Right ventricle myocardium superior (tissue), 1 donor: ENCODE results near the gene CDK15. TPM values are rescaled to one million over a fixed set of nuclear protein-coding genes. Genes with fewer than 3 reads are reported as not detected.
"Not testable (repeated sequence)": the region's sequence is repeated elsewhere in the genome, so short reads cannot be mapped to it uniquely, and the experiment has no call there.

Experiments
- ATAC-seq: fragments of 200-7000 bp; cut with Tn5 transposase; one replicate; pipeline ENCODE4 v1.9.1; 2020; ENCODE audit warnings: mild to moderate bottlenecking; ENCODE audit not compliant: poor library complexity
- DNase-seq: peaks from one replicate; pipeline ENCODE4 v3.0.0-alpha.2; 2020
- intact Hi-C: fragments of 100-400 bp; cut with DNase I; formaldehyde crosslinking; loops from one replicate; pipeline ENCODE4 v1.11.2; 2022
- total RNA-seq: library from RNA; stranded (reverse); fragmentation: NEBNext Ultra II Directional; extraction: Animal tissue kit (Norgen Biotek cat#: 25700); gene quantifications from one replicate; pipeline ENCODE4 v1.2.1, GENCODE V29; 2021
- donor health status: DM: no; HTN: yes; CAD: no; lungs with severe emphysema.

Gene CDK15
- total RNA-seq, 1 donor from 2014 or later, result 0.43 TPM

DNA sequence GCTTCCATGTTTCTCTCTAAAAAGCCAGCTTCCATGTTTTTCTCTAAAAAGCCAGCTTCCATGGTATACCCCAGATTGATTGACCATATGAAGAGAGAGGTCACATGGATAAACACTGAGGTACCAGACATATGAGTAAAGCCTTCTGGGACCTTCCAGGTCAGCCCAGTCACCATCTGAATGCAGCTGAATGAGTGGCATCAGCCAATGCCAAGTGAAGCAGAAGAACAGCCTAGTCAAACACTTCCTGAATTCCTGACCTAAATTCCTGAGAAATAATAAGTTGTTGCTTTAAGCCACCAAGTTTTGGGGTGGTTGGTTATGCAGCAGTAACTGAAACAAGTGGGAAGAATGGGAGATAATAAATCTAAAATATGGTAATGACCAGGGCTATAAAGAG lies 19.9 kb upstream of the CDK15 start:
- intact Hi-C loops, result no loop called here
- DNase-seq (no peak), ATAC-seq (no peak)

DNA sequence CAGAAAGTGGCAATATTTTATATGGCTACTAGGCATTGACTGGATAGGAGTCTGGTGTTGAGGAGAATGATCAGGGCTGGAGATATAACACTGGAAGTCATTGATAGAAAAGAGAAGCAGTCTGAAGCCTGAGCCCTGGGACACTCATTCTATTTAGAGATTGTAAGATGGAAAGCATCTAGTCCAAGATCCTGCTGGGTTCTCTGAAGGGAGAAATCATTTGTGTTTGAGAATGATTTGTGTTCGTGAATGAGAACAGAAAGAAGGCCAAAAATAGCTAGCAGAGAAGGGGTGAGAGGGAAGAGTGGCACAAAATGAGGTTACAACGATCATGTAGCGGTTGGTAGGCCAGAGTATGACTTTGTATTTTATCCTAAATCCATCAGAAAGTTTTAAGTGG lies 18.0 kb upstream of the CDK15 start:
- DNase-seq (no peak), ATAC-seq (no peak)
- intact Hi-C loops, result no loop called here

DNA sequence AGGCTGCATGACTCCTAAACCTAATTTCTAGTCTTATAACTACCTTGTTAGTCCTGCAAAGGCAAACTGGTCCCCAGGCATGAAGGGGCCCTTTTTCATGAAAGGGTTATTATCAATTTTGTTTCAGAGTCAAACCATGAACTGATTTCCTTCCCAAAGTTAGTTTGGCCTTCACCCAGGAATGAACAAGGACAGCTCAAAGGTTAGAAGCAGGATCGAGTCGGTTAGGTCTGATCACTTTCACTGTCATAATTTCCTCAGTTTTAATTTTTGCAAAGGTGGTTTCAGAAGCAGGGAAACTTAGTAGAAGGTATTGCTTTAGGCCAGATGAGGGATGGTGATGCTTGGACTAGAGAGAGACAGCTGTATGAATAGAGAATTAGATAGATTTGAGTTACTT lies 16.9 kb upstream of the CDK15 start:
- intact Hi-C loops, result no loop called here
- DNase-seq (no peak), ATAC-seq (no peak)

DNA sequence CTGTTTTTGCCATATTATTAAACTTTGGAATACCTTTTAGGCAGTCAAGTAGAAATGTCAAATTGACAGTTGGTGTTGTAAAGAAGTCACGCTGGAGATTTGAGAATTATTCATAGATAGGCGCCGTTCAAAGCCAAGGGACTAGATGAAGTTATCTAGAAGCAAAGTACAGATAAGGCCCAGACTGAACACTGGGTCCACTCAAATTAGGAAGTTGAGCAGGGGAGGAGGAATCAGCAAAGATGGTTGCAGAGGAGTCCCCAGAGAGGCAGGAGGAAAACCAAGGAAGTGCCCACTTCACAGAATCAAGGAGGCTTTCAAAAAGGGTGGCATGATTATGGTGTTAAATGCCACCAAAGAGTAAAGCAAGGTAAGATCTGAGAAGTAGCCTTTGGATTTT lies 16.0 kb upstream of the CDK15 start:
- DNase-seq, result no peak
- intact Hi-C loops, result loop anchor here (10.0 kb wide), 1 partner anchor 265 kb away; no protein-coding TSS in a partner anchor
- ATAC-seq, result no peak

DNA sequence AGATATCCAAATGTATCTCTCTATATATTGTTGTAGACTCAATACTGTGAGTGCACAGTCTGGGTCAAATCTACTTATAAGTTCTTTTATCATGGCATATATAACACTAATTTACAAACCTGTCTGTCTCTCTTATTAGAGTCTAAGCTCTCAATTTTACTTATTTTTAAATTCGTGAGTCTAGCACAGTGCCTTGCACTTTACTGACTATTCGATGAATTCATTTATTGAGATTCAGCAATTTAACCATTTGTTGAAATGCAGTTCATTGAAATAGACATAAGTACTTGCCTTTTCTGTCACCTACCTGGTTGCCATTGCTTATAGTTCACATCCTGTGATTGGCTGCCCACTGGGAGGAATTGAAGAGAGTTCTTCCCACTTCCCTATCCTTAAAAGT lies 15.3 kb upstream of the CDK15 start:
- intact Hi-C loops, result loop anchor here (10.0 kb wide), 1 partner anchor 264 kb away; no protein-coding TSS in a partner anchor
- no peak for DNase-seq
- no peak for ATAC-seq

DNA sequence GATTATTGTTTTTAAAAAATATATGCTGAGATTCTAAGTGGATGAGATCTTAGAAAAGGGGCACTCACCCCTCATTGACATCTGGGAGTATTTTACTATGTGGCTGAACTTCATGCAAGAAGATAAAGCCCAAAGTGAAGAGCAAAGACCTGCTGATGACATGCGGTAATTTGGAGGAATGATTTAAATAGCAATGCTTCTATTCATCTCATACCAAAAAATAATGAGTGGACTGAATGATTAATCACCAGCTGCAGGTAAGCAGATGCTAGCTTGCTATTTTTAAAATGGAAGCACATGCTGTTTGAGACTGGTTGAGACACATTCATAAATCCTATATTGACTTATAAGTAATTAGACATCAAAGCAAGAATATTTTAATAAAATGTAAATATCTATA lies 12.7 kb upstream of the CDK15 start:
- DNase-seq, result no peak
- intact Hi-C loops, result loop anchor here (10.0 kb wide), 1 partner anchor 261 kb away; no protein-coding TSS in a partner anchor
- no peak for ATAC-seq

DNA sequence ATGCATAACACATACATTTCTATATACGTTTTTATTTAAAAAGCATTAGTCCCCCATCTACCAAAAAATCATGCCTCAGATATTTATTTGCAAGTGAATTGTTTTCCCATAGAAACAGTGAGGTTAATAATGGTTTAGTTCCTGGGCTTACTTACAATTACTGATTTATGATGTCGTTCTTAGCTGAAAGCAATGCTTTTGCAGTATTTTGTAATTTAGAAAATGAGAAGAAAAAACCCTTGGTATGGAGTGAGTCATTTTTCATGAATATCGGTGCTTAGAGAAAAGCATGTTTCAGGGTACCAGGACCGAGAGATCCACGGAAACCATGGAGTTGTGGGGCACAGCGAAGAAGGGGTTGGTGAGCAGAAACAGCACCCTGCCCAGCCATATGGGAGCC lies 12.0 kb upstream of the CDK15 start:
- intact Hi-C loops, result loop anchor here (10.0 kb wide), 1 partner anchor 261 kb away; no protein-coding TSS in a partner anchor
- no peak for ATAC-seq
- DNase-seq, result no peak

DNA sequence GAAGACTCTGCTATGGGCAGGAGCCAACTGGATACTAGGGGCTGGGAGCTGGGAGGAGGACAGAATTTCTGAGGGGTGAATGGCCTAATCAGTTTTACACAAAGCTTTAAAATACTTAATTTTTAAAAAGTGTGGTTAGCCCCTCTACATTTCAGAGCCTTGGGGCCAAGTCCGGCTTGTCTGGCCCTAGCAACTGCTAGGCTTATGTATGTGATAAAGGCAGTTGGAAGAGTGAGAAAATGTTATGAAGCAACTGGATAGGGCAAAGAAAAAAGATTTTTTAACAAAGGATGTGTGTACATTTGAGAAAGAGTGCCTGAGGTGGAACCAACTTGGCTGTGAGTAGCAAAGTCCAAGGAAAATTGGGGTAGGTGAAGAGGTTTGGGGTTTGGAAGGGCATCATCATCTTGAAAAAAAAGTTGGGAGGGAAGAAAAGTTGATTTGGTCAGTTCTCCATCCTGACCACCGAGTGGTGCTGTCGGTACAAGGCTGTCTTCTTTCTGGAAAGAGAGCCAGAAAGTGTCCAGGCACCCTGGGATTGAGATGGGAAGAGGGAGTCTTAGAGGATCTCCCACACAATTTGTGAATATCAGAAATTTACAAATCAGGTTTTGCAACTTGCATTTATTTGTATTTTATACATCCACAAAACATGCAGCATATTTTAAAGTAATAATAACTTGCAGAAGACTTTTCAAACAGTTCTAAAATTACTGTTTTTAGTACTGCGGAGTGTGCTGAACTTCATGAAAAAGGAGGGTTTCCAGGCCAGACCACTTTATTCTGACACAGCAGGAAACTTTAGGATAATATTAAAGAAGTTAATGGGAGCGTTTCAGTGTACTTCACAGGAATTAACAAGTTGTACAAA lies 10.5 kb upstream of the CDK15 start:
- intact Hi-C loops, result loop anchor here (10.0 kb wide), 1 partner anchor 259 kb away; no protein-coding TSS in a partner anchor
- DNase-seq (no peak), ATAC-seq (peak; percentile 66)

DNA sequence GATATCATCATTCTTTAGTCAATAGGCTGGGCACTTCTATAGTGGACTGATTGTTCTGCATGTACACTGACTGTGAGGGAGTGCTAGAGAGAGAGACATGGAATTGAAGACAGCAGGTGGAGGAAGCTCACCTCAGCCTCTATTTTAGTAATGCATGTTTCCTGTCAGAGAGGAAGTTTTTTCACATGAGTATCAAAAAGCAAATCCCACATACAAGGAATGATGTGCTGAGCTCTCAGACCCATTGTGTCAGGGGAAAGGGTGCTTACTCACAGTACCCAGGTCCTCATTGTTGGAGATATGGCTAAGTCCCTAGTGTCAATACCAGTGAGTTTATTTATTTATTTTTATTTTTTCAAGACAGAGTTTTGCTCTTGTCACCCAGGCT lies 9.9 kb upstream of the CDK15 start:
- ATAC-seq (no peak), DNase-seq (no peak)
- intact Hi-C loops, result loop anchor here (10.0 kb wide), 1 partner anchor 258 kb away; no protein-coding TSS in a partner anchor

DNA sequence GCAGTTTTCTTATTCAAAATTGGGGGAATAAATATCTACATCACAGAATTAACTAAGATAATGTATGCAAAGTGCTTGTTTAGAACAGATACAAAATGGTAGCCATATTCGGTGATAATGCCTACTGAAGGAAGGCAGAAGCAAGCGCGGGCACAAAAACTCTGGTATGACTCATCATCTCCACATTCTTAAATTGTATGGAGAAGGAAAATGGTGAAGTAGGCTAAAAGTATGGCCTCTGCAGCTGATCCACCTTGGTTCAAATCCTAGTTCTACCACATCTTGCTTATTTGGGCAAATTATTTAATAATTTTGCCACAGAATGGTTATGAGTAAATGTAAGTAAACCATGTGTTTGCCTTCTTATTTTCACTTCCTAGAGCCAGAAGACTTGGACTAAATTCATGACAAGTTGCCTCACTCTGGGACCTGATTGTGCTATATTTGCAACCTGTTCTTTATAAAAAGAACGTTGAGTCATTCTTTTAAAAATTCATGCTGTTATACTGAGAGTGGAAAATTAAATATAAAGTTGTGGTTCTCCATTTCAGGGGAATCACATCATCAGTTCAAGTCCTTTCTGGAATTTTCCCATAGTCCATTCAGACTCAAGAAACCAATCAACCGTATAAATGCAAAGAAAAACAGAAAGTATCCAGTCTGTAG lies 9.0 kb upstream of the CDK15 start:
- DNase-seq, result no peak
- ATAC-seq, result no peak
- intact Hi-C loops, result loop anchor here (10.0 kb wide), 1 partner anchor 257 kb away; no protein-coding TSS in a partner anchor

DNA sequence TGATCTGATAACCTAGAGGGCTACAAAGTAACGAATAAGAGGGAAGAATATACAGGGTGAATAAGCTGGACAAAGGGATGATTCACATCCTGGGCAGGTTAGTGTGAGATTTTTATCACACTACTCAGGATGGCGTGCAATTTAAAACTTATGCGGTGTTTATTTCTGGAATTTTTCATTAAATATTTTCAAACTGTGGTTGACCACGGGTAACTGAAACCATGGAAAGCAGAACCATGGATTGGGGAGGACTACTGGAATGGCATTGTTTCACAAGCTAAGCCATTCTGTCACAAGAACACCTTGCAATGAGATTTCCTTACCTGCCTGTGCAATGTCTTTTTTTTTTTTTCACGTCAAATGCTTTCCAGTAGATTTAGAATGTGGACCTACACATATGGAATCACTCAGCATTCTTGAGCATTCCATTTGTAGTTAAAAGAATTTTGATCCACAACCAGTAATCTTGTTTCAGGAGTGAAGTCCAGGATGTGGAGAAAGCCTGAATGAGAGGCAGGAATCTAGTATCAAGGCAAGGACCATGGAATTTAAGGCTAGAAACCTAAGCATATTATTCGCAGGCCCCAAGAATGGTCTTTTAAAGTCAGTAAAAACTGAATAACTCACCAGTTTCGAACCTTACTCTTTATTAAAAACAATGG lies 8.0 kb upstream of the CDK15 start:
- intact Hi-C loops, result loop anchor here (10.0 kb wide), 1 partner anchor 256 kb away; no protein-coding TSS in a partner anchor
- ATAC-seq, result no peak
- no peak for DNase-seq

DNA sequence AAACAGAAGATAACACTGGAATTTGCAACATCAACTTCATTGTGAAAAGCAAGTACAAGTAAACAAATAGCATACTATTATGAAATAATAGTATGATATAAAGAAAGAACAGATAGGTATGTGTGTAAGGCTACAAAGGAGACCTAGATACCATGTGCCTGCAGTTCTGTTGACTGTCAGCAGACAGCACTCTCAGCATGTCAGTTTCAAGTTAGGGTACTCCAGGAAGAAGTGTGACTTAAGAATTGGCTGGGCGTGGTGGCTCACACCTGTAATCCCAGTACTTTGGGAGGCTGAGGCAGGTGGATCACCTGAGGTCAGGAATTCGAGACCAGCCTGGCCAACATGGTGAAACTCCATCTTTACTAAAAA lies 7.4 kb upstream of the CDK15 start:
- intact Hi-C loops, result loop anchor here (10.0 kb wide), 1 partner anchor 256 kb away; no protein-coding TSS in a partner anchor
- not testable (repeated sequence) for ATAC-seq, DNase-seq

DNA sequence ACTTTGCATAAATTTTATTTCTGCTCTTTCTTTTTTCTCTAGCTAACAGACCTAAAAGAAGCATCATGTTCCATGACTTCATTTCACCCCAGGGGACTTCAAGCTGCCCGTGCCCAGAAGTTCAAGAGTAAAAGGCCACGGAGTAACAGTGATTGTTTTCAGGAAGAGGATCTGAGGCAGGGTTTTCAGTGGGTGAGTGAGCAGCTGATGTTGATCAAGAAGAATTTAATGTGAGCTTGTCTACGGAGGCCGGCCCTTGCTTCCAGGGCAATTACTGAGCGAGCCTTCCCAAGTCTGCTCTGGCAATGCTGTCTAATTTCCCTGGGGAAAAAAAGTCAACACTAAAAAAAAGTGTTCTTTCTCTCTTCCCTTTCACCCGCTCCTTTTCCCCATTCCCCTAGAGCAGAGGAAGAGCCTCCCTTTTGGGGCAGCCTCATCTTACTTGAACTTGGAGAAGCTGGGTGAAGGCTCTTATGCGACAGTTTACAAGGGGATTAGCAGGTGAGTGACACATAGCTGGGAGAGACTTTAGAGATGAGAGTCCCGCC lies 1.2 kb downstream of the CDK15 start:
- peak; percentile 63 for DNase-seq
- ATAC-seq, result peak; percentile 94
- intact Hi-C loops, result no loop called here

DNA sequence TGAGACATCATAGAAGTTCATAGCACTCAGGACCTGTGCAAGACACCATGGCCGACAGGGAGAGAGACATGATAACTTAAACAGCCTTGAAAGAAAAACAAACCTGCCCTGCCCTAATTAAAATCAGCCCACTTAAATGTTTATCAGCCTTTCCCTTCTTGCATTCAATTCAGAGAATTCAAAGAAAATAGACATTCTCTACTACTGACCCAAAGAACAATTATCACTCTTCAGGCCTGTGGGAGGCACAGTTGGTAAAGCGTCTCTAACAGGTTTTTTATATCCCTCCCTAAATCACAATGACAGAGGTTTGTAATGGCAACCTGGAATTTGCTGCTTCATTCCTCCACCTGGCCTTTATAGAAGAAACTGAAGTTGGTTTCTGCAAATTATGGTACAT lies 1.7 kb downstream of the CDK15 start:
- DNase-seq (no peak), ATAC-seq (no peak)
- intact Hi-C loops, result no loop called here

DNA sequence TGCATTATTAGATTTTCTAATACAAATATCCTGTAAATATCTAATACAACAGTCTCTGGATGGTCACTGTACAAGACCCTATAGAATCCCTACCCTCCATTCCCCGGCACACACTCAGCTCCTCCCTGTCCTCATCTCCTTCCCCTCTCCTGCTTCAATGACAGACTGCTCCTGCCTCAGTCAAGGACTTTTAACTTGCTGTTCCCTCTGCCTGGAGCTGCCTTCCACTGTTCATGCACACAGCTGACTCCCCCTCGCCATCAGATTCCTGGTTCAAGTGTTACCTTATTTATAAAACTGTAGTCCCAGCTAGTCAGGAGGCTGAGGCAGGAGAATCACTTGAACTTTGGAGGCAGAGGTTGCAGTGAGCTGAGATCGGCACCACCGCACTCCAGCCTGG lies 3.3 kb downstream of the CDK15 start:
- no peak for ATAC-seq
- DNase-seq, result no peak
- intact Hi-C loops, result no loop called here

DNA sequence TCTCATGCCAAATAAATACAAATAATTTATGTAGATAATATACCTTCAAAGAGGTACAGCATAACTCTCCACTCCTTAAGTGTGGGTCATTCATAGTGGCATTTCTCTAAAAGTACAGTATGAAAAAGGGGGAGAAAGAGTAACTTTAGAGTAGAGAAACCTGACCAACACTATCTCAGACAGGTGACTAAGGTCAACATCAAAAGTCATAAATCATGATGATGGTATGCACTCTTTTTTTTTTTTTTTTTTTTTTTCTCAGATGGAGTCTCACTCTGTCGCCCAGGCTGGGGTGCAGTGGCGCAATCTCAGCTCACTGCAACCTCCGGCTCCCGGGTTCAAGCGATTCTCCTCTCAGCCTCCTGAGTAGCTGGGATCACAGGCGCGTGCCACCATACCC lies 4.3 kb downstream of the CDK15 start:
- intact Hi-C loops, ATAC-seq, DNase-seq: not testable (repeated sequence)

DNA sequence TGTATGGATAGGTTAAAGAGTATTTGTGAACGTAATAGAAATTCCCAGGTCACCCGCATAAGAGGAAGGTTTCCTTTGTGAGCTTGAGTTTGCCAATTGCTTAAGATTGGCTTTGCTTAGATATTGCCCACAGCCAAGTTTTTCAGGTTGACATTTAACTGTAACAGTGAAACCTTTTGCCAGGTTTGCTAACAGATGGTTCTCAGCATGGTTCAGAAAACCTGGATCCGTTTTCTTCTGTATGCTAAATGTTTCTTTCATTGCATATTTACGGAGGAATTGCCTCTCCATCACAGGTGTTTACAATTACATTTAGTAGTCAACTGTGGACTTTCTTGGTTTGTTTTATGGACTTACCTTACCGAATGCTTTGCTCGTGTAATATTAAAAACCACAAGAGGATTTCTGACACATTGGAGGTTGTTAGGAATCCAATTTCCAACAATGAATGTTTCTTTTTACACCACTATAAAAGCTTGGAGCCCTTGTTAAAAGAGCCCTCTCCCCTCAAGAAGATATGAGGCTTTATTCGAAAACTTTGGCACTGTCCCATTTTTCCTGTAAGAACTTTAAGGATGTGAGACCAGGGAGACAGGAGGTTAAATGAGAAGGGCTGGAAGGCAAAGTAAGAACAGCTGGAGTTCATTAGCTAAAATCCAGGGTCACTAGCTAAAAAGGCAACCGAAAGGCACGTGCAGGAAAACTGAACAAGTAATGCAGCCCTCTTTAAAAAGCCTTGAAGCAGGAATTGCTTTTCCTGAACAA lies 7.8 kb downstream of the CDK15 start:
- intact Hi-C loops, result no loop called here
- no peak for DNase-seq
- ATAC-seq, result no peak
